ENCODE results near the gene RFLNA.

The RFLNA gene, protein sequence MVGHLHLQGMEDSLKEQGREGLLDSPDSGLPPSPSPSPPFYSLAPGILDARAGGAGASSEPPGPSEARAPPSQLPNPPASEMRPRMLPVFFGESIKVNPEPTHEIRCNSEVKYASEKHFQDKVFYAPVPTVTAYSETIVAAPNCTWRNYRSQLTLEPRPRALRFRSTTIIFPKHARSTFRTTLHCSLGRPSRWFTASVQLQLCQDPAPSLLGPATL

DNA sequence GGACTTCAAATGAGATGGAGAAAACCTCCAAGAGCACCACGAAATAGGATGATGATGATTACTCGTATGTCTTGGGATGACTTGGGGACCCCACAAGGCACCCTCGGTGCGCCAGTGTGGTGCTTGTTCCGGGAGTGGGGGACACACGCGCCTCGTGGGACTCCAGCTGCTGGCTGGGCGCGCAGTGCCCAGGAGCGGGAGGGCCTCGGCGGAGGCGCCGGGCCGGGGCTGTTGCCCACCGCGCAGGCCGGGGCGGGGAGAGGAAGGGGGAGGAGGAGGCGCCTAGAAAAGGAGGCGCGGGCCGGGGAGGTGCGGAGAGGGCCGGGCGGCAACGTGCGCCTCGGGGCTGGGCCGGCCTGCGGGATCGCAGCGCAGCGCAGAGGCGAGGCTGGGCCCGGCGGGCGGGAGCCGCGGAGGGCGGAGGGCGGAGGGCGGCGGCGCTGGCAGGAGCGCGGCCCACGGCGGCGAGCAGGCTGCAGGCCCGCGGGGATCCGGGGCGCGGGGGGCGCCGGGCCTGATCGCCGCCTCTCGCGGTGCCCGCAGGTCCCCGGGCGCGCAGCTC lies at the start of gene RFLNA:
RFLNA (plus strand) TSS at position 314 of the 562 bp plus-strand sequence. CDS start 337 bp downstream, outside the sequence.
- DNase-seq: no peak

DNA sequence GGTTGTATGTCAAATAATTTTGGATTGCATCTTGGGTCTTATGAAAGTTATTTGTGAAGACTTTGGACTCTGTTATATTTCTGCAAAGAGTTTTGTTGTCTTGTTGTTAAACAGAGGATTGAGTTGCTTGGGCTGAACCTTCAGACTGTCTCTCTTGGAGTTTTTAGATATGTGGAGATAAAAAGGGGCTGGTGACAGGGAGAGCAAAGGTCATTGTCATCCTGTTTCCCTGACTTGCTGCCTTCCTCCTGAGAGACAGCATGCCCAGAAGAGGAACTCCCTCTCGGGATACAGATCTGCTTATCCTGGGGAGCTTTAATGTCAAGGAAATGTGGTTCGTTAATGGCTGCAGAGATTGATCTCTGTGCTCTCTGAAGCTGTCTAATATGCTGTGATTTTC lies 47.6 kb upstream of the RFLNA start:
- no peak for DNase-seq

DNA sequence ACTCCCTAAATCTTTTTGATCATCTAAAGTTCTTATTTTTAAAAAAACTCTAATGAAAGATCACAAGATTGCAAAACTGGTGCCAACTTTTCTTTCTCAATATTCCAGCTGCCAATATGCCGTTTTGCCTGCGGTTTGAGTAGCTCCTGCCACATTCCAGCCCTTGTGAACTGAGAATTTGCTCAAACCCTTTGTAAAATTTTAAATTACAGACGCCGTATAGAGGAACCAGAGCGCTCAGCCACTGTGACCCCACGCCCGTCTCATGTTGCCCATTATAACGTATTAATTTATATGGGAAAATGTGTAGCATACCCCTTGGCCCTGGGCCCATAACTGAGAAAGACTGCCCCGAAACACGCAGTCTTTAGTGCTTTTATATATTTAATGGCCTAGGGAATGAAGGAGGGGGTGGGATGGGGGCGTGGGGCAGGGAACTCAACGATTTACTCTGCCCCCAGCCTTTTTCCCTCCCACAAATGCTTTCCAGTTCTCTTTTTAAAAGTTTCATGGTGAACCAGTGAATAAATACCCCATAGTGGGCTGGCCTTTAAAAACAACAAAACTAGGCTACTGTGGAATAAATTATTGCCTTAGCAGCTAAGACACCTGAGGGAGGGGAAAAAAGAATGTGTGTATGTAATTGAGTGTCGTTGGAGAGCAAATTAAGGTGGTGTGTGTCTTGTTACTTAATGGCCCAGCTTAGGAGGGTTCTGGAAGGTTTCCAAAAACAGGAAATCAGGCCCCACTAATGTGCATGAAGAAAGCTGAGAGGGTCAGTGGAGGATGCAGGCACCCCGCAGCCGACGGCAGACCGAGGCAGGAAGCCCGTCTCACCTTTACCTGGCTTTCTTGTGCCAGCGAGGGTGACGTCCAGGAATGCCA lies 45.7 kb upstream of the RFLNA start:
- DNase-seq: no peak

DNA sequence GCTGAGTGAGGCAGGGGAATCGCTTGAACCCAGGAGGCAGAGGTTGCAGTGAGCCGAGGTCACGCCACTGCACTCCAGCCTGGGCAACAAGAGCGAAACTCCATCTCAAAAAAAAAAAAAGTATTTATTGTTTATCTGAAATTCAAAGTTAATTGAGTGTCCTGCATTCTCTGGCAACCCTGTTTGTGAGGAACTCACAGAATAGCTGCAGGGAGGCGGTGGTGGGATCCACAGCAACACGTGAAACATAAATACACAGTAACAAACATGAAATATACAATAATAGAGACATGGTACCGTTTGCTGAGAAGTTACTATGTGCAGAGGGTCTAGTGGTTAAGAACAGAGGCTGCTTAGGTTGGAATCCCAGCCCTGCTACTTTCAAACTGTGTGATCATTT lies 43.7 kb upstream of the RFLNA start:
- DNase-seq: no peak

DNA sequence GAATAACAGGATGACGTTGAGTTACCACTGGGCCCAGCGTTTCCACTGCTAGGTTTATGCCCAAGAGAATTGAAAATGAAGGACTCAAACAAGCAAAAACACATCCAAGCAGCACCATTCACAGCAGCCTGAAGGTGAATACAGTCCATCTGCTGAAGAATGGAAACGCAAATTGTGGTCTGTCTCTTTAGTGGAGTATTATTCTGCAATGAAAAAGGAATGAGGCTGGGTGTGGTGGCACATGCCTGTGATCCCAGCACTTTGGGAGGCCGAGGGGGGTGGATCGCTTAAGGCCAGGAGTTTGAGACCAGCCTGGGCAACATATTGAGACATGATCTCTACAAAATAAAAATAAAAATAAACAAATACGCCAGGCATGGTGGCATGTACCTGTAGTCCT lies 41.9 kb upstream of the RFLNA start:
- no peak for DNase-seq

DNA sequence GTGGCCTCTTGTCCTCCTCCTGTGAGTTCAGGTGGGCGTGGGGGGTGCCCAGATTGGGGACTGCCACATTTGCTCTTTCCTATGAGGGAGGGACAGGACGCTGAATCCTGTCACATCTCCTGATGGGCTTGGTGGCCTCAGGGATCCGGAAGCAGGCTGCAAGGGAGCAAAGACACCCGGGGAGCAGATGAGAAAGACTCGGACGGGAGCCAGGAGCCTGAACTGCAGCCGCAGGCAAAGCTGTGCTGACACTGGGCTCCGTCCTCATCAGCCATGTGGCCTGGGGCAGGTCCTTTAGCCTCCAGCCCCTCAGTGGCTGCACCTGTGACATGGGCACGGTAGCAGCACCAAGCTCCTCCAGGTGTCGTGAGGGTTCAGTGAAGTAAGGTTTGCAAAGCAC lies 40.8 kb upstream of the RFLNA start:
- DNase-seq: no peak

DNA sequence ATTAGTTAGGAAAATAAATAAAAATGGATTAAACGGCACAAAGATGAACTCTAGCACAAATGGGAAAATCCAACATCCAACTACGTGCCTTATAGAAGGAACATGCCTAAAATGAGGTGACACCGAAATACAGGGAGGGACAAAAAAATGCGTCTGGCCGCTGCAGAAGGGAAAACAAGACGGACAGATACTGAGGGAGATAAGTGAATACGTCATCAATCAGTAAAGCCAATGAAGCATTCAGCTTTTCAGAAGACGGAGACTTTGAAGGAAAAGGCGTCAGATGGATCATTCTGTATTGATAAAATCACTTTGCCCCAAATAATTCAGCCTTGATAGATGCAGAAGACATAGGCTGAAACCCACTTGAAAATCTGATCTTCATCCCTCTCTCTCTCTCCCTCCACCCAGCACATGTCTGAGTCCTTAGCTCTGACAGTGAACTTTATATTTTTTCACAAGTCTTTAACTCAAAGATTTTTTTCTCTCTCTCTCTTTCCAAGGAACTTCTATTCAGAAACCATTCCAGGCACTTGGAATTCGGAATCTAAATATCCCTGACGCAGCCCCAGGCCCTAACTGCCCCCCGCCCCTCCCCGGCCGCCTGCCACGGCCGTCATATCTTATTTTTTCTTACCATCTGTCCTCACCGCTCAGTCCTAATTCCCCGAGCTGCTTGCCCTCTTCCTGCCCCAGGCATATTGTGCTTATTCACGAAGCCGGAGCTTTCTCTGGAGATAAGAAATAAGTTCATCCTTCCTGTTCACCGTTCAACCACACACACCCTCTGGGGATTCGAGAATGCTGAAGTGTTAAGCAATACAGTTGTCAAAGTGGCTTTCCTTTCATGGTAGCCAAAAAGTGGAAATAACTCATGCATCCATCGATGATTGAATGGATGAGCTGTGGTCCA lies 35.5 kb upstream of the RFLNA start:
- DNase-seq: no peak

DNA sequence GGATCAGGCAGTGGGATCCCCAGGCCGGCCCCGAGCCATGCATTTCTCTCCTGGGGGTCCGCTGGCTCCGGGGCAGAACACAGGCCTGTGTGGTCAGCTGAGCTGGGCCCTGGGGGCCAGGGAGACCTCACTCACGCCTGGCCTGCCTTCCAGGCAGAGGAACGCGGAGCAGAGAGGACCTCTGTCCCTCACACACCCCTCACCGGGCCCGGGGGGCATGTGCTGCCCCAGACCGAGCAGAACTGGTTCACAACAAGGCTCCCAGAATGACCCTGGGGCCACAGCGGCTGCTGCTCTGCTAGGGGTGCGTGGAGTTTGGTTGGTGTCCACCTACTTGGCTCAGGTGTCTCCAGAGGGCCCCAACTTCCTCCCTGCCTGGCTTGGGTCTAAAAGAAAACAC lies 33.0 kb upstream of the RFLNA start:
- DNase-seq: no peak

DNA sequence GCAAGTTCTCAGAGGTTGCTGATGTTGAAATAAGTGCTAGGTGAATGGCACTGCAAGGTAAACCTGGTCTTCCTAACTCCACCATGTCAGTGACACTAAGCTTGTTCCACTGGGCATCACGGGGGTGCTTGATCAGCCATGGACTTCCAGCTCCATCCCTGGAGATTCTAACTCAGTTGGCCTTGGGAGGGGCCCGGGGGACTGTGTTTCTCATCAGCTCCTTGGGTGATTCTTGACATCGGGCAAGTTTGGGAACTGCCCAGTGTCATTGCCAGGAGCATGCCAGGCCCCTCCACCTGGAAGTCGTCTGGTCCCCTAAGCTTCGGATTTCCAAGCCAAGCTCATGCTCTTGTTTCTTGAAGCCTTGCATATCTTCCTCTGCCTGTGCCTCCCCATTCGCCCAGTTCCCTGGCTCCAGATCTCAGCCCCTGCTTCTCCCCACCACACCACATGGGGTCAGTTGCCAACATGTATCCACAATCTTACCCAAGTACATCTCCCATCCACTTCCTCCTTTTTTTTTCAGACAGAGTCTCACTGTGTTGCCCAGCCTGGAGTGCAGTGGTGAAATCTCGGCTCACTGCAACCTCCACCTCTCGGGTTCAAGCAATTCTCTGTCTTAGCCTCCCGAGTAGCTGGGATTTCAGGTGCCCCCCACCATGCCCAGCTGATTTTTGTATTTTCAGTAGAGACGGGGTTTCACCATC lies 30.7 kb upstream of the RFLNA start:
- no peak for DNase-seq

DNA sequence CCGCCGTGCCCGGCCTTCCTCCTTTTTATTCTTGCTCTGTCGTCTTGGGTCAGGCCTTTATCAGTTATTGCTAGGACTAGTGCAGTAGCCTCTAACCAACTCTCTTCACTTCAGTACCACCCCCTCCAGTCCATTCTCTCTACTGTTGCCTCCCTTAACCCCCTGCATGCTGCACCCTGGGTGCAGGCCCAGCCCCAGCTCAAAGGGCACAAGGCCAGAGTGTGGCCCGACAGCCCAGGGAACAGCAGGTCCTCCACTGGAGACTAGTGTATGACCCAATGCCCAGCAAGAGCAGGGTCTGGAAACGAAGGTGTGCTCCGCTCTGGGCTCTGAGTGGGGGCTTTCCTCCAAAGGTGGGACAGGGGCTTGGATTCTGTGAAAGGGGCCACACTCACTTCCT lies 30.0 kb upstream of the RFLNA start:
- no peak for DNase-seq

DNA sequence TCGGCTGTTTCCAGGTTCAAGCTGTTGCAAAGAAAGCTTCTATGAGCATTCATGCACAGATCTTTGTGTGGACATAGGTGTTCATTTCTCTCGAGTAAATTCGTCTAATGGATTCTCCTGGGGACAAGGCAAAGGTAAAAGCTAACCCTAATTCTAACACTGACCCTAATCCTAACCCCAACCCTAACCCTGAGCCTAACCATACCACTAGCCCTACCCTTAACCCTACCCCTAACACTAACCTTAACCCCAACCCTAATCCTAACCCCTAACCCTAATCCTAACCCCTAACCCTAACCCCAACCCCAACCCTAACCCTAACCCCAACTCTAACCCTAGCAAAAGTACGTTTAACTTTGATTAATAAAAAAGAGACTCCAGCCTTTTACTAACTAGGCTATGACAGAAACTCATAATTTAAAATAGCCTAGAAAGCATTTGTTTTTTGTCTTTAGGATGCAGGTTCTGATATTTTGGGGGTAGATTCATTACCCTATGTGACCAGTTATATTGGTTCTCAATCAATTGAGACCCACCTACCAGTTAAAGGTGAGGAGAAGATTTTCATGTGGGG lies 27.6 kb upstream of the RFLNA start:
- DNase-seq: no peak

DNA sequence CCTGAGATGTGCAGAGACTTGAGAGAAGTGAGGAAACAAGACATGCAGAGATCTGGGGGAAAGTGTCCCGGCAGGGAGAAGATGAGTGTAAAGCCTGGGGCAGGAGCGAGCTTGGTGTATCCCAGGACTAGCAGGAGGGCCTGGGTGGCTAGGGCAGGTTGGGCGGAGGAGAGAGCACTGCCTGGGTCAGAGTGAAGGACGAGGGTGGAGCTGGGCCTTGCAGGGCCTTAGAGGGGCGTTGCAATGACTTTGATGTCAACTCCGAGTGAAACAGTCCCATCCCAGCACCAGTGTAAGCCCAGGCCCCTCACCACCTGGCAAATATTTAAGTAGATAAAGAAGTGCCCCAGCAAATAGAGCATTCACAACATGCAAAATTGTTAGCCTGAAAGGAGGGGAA lies 24.2 kb upstream of the RFLNA start:
- DNase-seq: no peak

DNA sequence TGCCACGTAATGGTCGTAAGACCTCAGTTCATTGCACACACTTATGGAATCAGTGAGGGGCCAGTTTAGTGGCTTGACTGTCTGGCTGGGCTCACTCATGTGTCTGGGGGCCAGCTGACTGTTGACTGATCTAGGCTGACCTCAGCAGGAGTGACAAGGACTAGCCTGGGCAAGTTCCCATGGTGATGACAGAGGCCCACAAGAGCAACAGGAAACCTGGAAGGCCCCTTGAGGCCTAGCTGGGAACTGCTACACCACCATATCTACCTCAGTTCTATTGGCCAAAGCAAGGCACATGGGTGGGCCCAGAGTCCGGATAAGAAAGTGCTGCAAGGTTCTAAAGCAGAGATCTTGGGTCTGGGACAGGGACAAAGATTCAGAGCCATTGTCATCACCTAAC lies 21.3 kb upstream of the RFLNA start:
- DNase-seq: peak; percentile 75

DNA sequence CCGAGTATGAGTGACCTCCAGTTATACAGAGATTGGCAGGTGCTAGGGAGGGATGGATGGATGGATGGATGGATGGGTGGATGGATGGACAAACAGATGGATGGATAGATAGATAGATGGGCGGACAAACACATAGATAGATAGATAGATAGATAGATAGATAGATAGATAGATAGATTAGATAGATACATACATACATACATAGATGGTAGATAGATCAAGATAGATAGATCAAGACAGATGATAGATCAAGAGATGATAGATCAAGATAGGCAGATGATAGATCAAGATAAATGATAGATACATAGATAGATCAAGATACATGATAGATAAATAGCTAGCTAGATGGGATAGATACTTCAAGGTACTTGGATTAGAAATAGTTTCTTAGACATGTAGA lies 18.6 kb upstream of the RFLNA start:
- no peak for DNase-seq

DNA sequence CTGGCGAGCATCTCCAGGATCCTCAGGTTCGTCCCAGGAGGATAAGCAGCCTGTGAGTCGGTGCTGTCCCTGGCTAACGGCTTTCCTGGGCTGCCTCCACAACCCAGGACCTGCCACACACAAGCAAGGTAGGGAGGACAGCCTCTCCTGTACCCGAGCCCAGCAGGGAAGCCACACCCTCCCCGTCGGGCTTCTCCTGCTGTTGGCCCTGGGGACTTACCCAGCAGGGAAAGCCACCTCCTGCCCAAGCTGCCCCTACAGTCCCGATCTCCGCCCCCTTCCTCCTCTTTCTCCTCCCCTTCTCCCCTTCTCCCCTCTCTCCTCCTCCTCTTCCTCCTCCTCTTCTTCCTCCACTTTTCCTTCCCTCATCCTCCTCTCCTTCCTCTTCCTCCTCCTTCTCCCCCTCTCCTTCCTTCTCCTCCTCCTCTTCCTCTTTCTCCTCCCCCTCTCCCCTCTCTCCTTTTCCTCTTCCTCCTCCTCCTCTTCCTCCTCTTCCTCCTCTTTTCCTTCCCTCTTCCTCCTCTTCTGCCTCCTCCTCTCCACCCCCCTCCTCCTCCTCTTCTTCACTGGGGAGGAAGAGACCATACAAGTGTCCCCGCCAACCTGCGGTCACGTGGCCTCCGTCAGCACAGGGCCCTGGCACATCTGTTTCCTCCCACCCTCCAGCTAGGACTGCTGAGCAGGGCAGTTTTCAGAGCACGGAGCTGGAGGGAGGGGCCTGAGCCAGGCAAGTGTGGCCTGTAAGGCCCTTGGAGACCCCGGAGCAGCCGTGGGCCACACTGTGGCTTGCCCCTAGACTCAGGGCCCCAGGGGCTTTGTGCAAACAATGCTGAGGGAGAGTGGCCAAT lies 17.3 kb upstream of the RFLNA start:
- no peak for DNase-seq

DNA sequence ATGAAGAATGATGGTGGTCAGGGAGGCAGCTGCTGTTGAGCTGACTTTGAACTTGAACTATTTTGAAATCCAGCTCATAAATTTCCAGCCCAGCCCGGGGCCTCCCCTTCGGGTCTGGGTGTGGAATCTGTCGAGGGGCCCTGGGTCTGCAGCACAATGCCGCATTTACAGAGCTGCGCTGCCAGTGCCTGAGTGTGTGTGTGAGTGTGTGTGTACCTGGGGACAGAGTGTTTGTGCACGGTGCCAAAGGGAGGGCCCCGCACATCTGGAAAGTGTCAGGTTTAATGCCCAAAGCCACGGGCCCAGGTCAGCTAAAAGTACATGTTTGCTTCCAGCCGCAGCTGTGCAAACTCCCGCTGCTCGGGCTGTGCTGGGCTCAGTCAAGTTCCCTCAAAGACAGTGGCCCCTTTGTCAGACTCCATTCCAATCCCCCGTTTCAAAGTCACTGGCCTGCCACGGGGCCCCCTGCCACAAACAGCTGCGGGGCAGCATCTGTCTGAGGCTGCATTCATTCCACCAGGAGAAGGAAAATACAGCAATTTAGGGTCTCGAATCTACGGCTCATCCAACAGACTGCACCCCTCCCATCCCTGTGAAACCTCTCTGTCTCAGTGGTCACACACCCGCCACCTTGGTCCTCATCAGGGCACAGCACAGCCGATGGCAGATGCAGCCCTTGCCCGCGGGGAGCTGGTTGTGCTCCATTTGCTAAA lies 16.3 kb upstream of the RFLNA start:
- peak; percentile 25 for DNase-seq

DNA sequence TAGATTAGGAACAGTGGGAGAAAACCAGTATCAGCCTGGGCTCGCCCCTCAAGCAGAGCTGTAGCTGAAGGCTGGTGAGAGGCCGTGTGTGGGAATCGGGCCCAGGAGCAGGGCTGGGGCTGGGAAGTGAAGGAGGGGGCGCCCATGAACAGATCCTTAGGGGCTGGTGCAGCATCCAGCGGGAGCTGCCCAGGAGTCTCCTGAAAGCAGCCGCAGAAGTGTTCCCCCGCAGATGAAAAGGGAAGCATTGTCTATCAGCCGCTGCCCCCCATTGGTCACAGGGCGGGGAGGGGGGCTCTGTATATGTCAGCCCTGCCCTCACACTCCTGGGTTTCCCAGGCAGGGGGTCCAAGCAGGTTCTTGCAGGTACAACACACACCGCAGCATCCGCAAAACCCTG lies 15.6 kb upstream of the RFLNA start:
- no peak for DNase-seq

DNA sequence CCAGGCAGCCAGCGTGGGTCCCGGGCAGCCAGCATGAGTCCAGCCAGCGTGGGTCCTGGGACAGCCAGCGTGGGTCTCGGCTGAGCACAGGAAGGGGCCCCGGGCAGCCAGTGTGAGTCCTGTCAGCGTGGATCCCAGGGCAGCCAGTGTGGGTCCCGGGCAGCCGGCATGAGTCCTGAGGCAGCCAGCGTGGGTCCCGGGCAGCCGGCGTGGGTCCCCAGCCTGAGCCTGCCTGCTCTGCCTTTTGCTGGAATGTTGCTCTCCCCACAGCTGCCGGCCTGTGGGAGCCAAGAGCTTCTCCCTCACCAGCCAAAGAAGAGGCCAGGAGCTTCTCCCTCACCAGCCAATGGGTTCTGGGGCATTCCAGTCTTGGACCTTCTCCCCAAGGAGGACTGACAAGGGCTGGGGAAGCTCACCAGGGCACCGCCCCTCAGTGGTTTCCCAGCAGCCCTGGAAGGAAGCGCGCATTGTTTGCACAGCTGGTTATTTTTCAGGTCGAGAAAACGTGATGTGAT lies 15.0 kb upstream of the RFLNA start:
- DNase-seq: peak; percentile 19

DNA sequence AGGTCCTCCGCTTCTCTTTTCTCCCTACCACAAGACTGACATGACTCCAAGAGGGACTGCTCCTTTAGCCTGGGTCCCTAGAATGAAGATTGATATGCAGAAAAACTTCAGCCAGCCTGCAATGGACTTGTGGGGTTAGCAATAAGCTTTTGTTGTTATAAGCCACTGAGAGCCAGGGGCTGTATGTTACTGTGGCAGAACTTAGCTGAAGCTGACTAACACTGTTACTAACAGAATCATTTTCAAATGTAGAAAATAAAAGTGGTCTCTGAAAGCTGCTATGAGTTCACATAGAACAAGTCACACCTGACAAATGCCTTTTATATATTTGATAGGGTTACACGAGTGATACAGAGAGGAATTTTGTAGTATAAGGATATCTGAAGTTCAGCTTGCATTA lies 13.6 kb upstream of the RFLNA start:
- DNase-seq: no peak

DNA sequence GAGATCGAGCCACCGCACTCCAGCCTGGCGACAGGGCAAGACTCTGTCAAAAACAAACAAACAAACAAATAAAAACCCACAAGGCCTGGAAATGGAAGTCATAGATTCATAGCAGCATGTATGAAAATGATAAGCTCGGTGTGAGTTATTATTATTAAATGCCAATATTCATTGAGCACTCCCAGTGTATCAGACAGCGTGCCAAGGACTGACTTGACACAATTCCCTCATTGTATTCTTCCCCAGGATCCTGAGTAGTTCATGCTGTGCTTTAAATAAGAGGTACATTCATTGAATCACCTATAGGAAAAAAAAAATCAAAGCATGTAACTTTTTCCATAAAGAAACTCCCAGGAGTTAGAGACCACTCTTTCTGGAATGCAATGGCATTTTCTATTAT lies 12.6 kb upstream of the RFLNA start:
- DNase-seq: no peak

All from SHP77 treated with DMSO at 0.1 percent for 48 hours (cell line).